HL-60 (cell line): ENCODE results near the gene NNT.
"Not testable (repeated sequence)": the region's sequence is repeated elsewhere in the genome, so short reads cannot be mapped to it uniquely, and the experiment has no call there.

ENCODE experiments used
- DNase-seq, 2 experiments: peaks; one replicate each; pipeline ENCODE4 v3.0.0-alpha.2; 2010 to 2020; ENCODE audit warnings: low read depth in 1 of 2, low spot score in 1 of 2
- H3K27ac ChIP-seq: fragments of 250-450 bp; sonication (Bioruptor Pico); replicated peaks from 2 replicates; pipeline ENCODE4 v1.5.1; 2020; ENCODE audit warnings: mild to moderate bottlenecking, moderate library complexity
- H3K27me3 ChIP-seq: fragments of 250-450 bp; sonication (Bioruptor Pico); 2 replicates; pipeline ENCODE4 v1.5.1; 2021; ENCODE audit warnings: mild to moderate bottlenecking, moderate library complexity; ENCODE audit not compliant: insufficient read depth, poor library complexity, severe bottlenecking
- H3K4me3 ChIP-seq: replicated peaks from 2 replicates; pipeline ENCODE4 v1.5.1; 2011; ENCODE audit warnings: mild to moderate bottlenecking, control low read depth, low read length; ENCODE audit not compliant: insufficient read depth
- CTCF ChIP-seq: IDR thresholded peaks from one replicate; pipeline ENCODE4 v1.5.1; 2011; ENCODE audit warnings: low read length, control low read depth, inconsistent platforms; ENCODE audit not compliant: insufficient read depth
- GABPA ChIP-seq: IDR thresholded peaks from 2 replicates; pipeline ENCODE4 v1.6.1; 2012; ENCODE audit warnings: low read depth
- POLR2AphosphoS5 ChIP-seq: IDR thresholded peaks from 2 replicates; pipeline ENCODE4 v1.6.1; 2012; ENCODE audit warnings: low read depth
- REST ChIP-seq: IDR thresholded peaks from 2 replicates; pipeline ENCODE4 v1.6.1; 2012; ENCODE audit warnings: low read depth; ENCODE audit not compliant: insufficient replicate concordance
- SPI1 ChIP-seq: IDR thresholded peaks from 2 replicates; pipeline ENCODE4 v1.6.1; 2012; ENCODE audit warnings: low read depth, mild to moderate bottlenecking, borderline replicate concordance

Gene NNT

GRCh38 chr5:43589310-43589709 is 13.7 kb upstream of the NNT start:
- TF ChIP-seq POLR2AphosphoS5: no peak
- TF ChIP-seq GABPA: no peak
- TF ChIP-seq CTCF: no peak
- TF ChIP-seq SPI1: no peak
- TF ChIP-seq REST: no peak
- no peak overlapping the region for H3K4me3 ChIP-seq
- DNase-seq: no peak
- no peak overlapping the region for H3K27ac ChIP-seq
- no peaks in the 10 kb centered on the region for H3K27me3 ChIP-seq

GRCh38 chr5:43590700-43591099 is 12.3 kb upstream of the NNT start:
- no peak overlapping the region for H3K4me3 ChIP-seq

GRCh38 chr5:43592363-43592762 is 10.6 kb upstream of the NNT start:
- Histone ChIP-seq H3K4me3 (no peak overlapping the region), H3K27me3 (no peaks in the 10 kb centered on the region), H3K27ac (no peak overlapping the region)
- no peak for DNase-seq
- TF ChIP-seq POLR2AphosphoS5: no peak
- no peak for TF ChIP-seq CTCF
- no peak for TF ChIP-seq REST
- TF ChIP-seq GABPA: no peak
- TF ChIP-seq SPI1: no peak

More at GRCh38 chr5:43590700-43591099, 12.3 kb upstream of the NNT start:
- H3K27me3 ChIP-seq: no peaks in the 10 kb centered on the region
- H3K27ac ChIP-seq: no peak overlapping the region
- TF ChIP-seq GABPA (no peak), POLR2AphosphoS5 (no peak), REST (no peak), SPI1 (no peak), CTCF (no peak)
- DNase-seq: no peak

- H3K4me3 ChIP-seq, H3K27ac ChIP-seq, H3K27me3 ChIP-seq, DNase-seq: not testable (repeated sequence)
These were observed 4.1 kb upstream of the NNT start for GRCh38 chr5:43598927-43599326.
